GM12891 (cell line): ENCODE results near the gene MYF6.

Experiments
- PAX5 ChIP-seq: IDR thresholded peaks from 2 replicates; pipeline ENCODE4 v1.6.1; 2011; ENCODE audit warnings: low read length, moderate library complexity, mild to moderate bottlenecking; ENCODE audit not compliant: insufficient read depth, severe bottlenecking
- POLR2A ChIP-seq: IDR thresholded peaks from 2 replicates; pipeline ENCODE4 v1.6.1; 2011; ENCODE audit warnings: low read depth, low read length, control low read depth
- POLR2AphosphoS5 ChIP-seq: IDR thresholded peaks from 2 replicates; pipeline ENCODE4 v1.6.1; 2011; ENCODE audit warnings: low read depth, low read length, control low read depth
- POU2F2 ChIP-seq: IDR thresholded peaks from 2 replicates; pipeline ENCODE4 v1.6.1; 2011; ENCODE audit warnings: low read depth, mild to moderate bottlenecking, control low read depth, low read length, moderate library complexity
- SPI1 ChIP-seq: IDR thresholded peaks from 2 replicates; pipeline ENCODE4 v1.6.1; 2011; ENCODE audit warnings: low read depth, low read length, control low read depth
- TAF1 ChIP-seq: IDR thresholded peaks from 2 replicates; pipeline ENCODE4 v1.6.1; 2011; ENCODE audit warnings: low read depth, low read length, control low read depth

- TF ChIP-seq POLR2AphosphoS5, result no peak
- no peak for TF ChIP-seq TAF1
- no peak for TF ChIP-seq POLR2A
- no peak for TF ChIP-seq SPI1
- no peak for TF ChIP-seq PAX5
- TF ChIP-seq POU2F2, result no peak
Measured at GRCh38 chr12:80690513-80690912, 16.9 kb upstream of the MYF6 start.
